ENCODE measurements around the gene C1QTNF9B.

GRCh38 chr13:23858546-23858945 is 38.8 kb downstream of the C1QTNF9B start:
- TF ChIP-seq JUNB (CRISPR knock-in tag; IDR thresholded peaks at IDR 0.05; ENCODE audit: borderline replicate concordance) (no peak), EP300 (IDR thresholded peaks at IDR 0.05; ENCODE audit: low read depth in 2 of 2, low read length in 2 of 2) (no peak), EP300 (CRISPR knock-in tag; IDR thresholded peaks at IDR 0.05; ENCODE audit: borderline replicate concordance) (no peak), CTCF (CRISPR knock-in tag; IDR thresholded peaks at IDR 0.05) (no peak), TARDBP (CRISPR knock-in tag; IDR thresholded peaks at IDR 0.05) (no peak), FOSL2 (CRISPR knock-in tag; IDR thresholded peaks at IDR 0.05) (no peak)

All from HepG2 (cell line).